Measurements from ENCODE around the gene TYK2.

GRCh38 chr19:10422846-10423245 lies 42.5 kb upstream of the TYK2 start:
- TF ChIP-seq CTCF (IDR thresholded peaks at IDR 0.05; ENCODE audit: low read depth, low read length, missing input control): no peak
- TF ChIP-seq ZBTB33 (IDR thresholded peaks at IDR 0.05): no peak
- no peak for TF ChIP-seq HNF4A (conservative IDR thresholded peaks at IDR 0.05)
- TF ChIP-seq MAX (IDR thresholded peaks at IDR 0.05): no peak
- TF ChIP-seq SP1 (IDR thresholded peaks at IDR 0.05): no peak
- no peak for TF ChIP-seq TAF1 (conservative IDR thresholded peaks at IDR 0.05)
- TF ChIP-seq HNF4G (IDR thresholded peaks at IDR 0.05): no peak
- no peak for TF ChIP-seq ATF3 (IDR thresholded peaks at IDR 0.05)
- TF ChIP-seq GABPA (IDR thresholded peaks at IDR 0.05 in 1 of 2, conservative IDR thresholded peaks at IDR 0.05 in 1 of 2): no peak
- TF ChIP-seq YY1 (IDR thresholded peaks at IDR 0.05): no peak
- no peak for TF ChIP-seq JUND (IDR thresholded peaks at IDR 0.05)
- no peak for TF ChIP-seq RXRA (IDR thresholded peaks at IDR 0.05)

Data from liver (tissue), 3 donors.